Stimulated activated CD4-positive, alpha-beta T cell treated with anti-CD3 and anti-CD28 coated beads, Interleukin-4, amount 100 ng/mL, for 4 hours (primary cell): ENCODE measurements around the gene HNRNPD.
"Not testable (repeated sequence)": the region's sequence is repeated elsewhere in the genome, so short reads cannot be mapped to it uniquely, and the experiment has no call there.

Source experiments
- DNase-seq, 2 experiments: peaks; one replicate each; pipeline ENCODE4 v3.0.0-alpha.2; 2020

HNRNPD gene

GRCh38 chr4:82372517-82373485, 990 bp downstream of the HNRNPD start:
- peak; percentile 61 to 65 for DNase-seq

- DNase-seq, result no peak
Measured at GRCh38 chr4:82371497-82371896, 2.3 kb downstream of the HNRNPD start.

- DNase-seq, result no peak
Measured at GRCh38 chr4:82367438-82368097, 6.2 kb downstream of the HNRNPD start.

GRCh38 chr4:82366431-82366830, 7.4 kb downstream of the HNRNPD start:
- DNase-seq, result not testable (repeated sequence)

GRCh38 chr4:82363896-82364487, 9.8 kb downstream of the HNRNPD start:
- DNase-seq, result no peak

GRCh38 chr4:82362565-82362964, 11.2 kb downstream of the HNRNPD start:
- DNase-seq, result no peak

- no peak for DNase-seq
Measured at GRCh38 chr4:82360298-82361177, 13.3 kb downstream of the HNRNPD start.

GRCh38 chr4:82358847-82359246, 14.9 kb downstream of the HNRNPD start:
- no peak for DNase-seq

GRCh38 chr4:82357640-82358039, 16.2 kb downstream of the HNRNPD start:
- DNase-seq, result no peak

GRCh38 chr4:82354788-82355187, 19.0 kb downstream of the HNRNPD start:
- no peak for DNase-seq

GRCh38 chr4:82352825-82353366, 20.9 kb downstream of the HNRNPD start:
- DNase-seq, result no peak

GRCh38 chr4:82352118-82352824, 21.5 kb downstream of the HNRNPD start:
- no peak for DNase-seq

GRCh38 chr4:82346126-82346525, 27.7 kb downstream of the HNRNPD start:
- no peak for DNase-seq

- no peak for DNase-seq
Measured at GRCh38 chr4:82335043-82335442, 38.7 kb downstream of the HNRNPD start.

GRCh38 chr4:82333641-82334040, 40.1 kb downstream of the HNRNPD start:
- DNase-seq, result not testable (repeated sequence)

GRCh38 chr4:82331814-82332213, 42.0 kb downstream of the HNRNPD start:
- no peak for DNase-seq

GRCh38 chr4:82320351-82320750, 53.4 kb downstream of the HNRNPD start:
- no peak for DNase-seq

- not testable (repeated sequence) for DNase-seq
Measured at GRCh38 chr4:82303063-82303462, 70.7 kb downstream of the HNRNPD start.
